SKM-1 (cell line): ENCODE results near the gene ZNF462.

Experiments used
- DNase-seq: peaks from one replicate; lab custom pipeline; 2025; ENCODE audit not compliant: unreplicated experiment; lab: John Stamatoyannopoulos, UW

Gene ZNF462

DNA sequence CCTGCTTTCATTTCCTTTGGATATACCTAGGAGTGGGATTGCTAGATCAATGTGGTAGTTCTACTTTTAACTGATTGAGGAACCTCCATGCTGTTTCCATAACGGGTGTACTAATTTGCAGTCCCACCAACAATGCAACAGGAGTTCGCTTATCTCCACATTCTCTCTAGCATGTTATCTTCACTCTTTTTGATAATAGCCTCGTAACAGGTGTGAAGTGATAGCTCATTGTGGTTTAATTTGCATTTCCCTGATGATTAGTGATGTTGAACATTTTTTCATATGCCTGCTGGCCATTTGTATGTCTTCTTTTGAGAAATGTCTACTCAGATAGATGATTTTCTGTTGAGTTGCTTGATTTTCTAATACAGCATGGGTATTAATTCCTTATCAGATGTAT lies 142.2 kb downstream of the ZNF462 start:
- DNase-seq, result no peak

DNA sequence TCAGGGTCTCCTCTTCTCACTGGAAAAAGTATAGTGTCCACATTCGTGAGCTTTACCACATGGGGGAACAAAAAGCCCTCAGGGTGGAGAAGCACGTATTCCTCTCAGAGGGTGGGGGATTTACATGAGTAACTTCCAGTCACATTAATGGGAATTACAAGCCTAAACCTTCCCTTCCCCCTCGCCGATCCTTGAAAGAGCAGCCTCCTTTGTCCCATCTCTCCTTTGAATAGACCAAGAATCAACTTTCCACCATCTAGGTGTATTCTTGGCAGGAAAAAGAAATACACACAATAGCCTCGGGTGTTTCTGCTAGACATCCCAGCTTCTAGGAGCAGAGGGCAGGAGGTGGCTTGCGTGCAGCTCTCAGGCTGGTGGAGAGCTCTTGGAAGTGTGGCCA lies 144.4 kb downstream of the ZNF462 start:
- DNase-seq, result no peak

DNA sequence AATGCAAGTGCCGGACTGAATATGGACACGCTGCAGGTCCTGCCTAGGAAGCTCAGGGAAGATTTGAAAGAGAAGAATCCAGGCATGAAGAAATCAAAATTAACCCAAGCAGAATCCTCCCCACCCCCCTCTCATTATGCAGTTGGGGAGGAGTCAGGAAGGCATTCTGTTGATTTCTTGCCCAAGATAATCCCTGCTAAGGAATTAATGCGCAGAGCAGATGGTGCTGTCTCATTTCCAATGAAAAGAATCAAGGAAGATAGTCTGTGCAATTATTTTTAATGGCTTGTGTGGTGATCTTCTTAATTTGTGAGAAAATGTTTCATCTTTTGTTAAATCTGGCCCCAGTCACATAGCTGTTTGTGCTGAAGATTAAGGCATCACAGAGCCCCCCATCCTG lies 145.0 kb downstream of the ZNF462 start:
- DNase-seq, result no peak

DNA sequence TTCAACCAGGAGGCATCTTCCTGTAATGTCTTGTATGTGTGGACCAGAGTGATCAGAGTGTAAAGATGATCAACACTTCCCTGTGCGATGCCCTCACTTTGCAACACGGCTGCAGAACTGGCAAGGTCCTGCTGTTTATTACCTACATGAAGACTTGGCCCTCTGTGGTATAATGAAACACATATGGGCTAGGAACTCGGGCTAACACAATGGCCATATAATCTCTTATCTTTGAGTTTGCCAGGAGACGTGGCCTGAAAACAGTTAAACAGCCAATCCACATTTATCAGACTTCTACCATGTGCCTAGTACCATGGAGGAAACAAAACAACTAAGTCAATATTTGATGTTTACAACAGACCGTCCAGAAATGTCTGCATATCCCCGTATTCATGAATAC lies 145.5 kb downstream of the ZNF462 start:
- no peak for DNase-seq

DNA sequence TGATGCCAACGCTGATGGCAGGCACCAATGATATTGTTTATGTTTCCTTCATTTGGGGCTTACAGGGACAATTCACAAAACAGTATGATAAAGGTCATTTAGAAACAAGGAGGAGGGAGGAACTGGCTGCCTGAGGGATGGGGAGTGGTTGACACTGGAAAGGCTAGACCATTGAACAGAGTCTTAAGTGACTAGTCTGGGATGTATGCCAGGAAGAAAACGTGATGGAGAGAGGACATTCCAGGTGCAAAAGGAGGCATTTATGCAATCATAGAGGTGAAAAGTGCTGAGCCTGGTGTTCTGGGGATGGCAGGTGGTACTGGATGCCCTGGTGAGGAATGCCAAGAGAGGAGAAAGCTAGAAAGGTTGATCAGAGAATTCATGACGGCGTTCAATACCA lies 153.4 kb downstream of the ZNF462 start:
- DNase-seq, result no peak

DNA sequence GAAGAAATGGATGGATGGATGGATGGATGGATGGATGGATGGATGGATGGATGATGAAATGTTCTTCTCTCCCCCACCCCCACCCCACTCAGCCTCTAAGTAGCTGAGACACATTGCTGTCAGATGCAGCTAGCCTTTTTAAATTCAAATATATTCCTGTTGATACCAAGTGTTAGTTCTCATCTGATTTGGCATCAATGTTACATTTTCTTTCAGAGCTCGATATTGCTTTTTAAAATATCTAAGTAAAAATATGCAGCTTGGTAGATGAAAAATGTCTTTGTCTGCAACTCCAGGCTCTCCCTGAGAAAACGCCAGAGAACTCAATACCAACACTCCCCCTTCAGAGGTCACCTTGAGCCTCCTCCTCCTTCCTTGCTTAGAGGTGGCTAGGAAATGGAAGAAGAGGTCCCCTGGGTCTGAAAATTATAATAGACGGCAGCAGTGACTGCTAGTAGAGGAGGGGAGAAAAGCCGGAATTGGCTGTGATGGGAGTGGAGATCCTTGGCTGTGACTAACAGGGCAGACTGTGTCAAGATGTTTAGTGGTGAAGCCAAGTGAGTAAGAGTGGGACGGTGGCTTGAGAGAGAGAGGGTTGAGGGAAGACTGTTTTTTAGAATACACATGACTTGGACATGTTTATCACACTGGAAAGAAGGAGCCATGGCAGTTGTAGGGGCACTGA lies 156.0 kb downstream of the ZNF462 start:
- DNase-seq, result no peak

DNA sequence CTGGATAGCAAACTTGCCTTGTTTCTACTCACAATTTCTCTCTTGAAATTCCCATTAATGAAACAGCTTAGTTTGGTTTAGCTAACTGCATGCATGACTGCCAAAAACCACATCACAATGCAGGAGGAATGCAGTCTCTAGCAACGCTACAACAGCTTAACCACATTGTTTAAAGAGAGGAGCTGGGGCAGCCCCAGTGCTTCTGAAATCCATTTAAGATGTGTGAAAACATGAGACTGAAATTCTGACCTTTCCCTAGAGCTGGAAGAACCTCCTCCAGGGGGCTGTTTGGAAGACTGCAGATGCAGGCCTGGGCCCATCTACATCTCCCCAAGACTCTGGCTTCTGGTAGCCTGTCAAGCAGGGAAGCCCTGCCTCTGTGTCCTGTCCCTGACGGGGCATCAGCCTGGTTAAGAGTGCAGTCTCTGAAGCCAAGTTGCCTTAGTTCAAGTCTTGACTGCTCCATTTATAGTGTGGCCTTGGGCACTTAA lies 157.1 kb downstream of the ZNF462 start:
- no peak for DNase-seq

DNA sequence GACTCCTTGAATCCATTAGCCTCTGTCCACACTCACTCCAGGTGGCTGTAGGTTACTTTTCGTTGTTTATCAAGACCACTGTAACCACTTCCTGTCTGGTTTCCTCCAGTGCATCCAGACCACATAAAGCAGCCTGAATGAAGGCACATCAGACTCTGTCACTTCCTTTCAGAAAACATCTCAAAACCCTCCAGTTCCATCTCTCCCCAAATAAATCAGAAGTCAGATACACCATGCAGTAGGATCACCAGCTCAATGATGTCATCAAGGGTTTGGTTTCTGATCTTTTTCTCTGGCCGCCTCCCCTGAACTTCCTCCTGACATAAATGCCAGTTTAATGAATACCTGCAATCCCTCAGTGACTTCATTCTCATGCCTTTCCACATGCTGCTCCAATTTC lies 161.2 kb downstream of the ZNF462 start:
- DNase-seq, result no peak

DNA sequence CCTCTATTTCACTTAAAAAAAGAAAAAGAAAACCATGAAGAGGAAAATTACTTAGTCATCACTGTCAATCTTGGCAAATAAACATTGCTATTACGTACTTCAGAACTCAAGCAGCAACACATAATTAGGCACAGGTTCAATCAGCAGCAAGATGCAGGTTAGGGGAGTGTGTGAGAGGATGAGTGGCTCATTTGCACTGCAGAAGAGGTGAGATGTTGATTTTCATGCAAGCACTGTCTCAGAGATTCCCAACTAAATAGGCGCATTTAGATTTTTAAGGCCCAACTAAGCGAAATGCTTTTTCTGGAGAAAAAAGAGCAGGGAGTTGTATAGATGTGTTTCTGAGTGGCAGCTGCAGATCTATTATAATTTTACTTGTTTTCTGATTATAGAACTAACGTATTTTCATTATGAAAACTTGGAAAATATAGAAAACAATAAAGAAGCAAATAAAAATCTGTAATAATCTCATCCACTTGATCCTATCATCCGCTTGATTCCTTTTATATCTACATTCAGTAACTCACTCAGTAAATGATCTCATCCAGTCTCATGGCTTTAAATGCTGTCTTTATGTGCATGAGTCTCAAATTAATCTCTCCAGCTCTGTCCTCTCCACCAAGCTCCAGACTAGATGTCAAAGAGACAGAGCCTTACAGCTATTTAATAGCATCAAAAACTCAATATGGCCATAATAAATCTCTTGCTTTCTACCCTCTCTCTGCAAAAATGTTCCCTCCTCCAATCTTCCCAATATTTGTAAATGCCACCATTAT lies 162.5 kb downstream of the ZNF462 start:
- no peak for DNase-seq

DNA sequence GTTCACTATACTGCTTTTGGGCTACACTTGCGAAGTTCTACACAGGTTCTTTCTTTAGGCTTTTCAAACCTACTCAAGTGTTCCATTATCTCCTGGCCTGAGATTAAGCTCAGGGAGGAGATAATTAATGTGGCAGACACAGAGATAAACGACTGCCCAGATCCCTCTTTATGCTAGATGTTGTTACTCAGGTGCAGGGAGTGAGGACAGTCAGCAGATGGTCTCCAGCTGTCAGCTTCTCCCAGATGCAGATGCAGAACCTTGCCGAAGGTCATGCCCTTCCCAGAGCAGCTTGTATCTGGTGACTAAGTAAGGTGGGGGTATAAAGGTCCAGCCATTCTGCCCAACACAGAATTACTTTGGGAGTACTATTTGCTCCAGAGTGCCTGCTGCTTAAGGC lies 166.2 kb downstream of the ZNF462 start:
- no peak for DNase-seq

DNA sequence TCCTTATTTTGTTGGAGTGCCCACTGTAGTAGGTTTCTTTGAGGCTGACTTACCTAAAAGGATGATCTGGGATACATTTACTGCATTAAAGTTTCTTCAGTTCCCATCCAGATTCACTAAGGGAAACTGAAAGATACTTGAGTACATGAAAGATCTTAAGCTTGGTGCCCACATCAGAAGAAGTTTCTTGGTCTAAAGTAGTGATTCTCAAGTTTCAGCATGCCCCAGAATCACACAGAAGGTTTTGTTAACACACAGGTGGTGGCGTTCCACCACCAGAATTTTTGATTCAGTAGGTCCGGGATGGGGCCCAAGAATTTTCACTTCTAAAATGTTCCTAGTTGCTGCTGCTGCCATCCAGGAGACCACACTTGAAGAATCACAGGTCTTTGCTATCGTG lies 171.0 kb downstream of the ZNF462 start:
- no peak for DNase-seq

DNA sequence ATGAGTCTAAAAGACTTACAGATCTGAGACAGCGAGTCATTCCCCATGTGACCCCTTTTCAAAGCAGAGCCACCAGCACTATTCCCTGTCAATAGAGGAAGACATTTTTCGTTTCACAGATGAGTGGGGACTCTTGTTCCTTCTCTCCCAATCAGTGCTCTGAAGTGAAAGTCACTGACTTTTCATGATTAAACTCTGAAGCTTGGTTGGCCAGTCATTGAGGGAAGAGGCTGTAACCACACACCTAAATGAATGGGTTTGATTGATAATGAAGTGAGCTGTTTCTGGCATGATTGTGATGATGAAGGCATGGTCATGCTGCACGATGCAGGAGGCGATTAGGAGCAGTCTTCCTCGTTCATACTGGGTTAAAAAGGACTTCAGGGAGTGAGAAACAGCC lies 171.9 kb downstream of the ZNF462 start:
- no peak for DNase-seq

DNA sequence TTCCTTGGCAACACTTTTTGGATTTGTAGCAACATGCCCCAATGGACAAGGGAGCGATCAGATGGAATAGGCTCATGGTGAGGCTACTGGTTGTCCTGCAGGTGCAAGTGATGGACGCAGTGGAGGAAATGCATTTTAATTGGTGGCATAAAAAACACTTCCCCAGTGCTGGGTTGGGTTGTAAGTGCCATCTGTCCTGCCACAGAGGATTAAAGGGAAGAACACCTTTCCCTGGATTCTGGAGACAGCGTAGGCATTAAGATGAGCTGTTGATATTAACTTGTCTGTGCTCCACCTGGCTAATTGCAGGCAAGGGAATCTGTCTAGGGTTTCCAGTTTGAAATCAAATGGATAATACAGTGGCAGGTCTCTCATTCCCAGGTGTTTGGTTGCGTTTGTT lies 173.4 kb downstream of the ZNF462 start:
- no peak for DNase-seq

DNA sequence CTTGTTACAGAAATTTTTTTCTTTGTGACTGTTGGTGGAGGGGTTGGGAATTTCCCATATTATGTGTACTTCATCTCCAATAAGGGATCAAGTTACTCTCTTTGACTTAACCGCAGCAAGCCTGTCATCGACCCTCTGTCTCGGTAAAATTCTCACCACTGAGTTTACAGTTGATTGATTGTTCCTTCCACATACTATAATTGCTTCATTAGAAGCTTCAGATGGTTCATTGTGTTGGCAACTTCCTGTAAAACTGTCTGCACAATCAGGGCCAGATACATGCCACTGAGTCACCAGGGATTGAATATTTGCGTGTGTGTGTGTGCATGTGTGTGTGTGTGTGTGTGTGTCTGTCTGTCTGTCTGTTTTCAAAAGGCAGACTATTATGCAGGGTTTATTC lies 176.6 kb downstream of the ZNF462 start:
- DNase-seq, result no peak

DNA sequence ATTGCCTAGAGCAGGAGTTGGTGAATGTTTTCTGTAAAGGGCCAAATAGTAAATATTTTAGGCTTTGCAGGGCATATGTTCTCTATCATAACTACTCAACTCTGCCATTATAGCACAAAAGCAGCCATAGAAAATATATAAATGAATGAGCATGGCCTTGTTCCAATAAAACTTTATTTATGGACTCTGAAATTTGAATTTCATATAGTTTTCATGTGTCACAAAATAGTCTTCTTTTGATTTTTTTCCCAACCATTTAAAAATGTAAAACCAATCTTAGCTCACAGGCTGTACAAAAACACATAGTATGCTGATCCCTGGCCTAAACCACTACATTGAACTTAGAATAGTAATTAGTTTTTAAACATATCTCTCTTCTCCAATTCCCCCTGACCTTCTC lies 179.6 kb downstream of the ZNF462 start:
- no peak for DNase-seq

DNA sequence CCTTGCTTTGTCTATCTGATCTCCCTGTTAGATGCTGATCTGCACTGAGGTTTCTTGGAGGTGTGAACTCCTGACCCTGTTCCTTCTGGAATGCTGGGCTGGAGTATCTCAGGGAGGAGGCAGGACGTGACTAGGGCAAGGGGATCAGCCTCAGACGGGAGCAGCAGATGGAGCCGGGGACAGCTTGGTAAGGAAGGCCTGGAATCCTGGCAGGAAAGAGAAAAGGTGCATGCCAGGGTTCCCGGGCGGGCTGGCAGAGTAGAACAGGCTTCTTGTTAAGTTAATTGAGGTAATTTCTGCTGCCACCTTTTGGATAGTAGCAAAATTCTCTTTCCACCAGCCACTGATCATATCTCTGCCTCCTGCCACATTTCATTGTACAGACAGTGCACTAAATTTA lies 180.9 kb downstream of the ZNF462 start:
- DNase-seq, result no peak

DNA sequence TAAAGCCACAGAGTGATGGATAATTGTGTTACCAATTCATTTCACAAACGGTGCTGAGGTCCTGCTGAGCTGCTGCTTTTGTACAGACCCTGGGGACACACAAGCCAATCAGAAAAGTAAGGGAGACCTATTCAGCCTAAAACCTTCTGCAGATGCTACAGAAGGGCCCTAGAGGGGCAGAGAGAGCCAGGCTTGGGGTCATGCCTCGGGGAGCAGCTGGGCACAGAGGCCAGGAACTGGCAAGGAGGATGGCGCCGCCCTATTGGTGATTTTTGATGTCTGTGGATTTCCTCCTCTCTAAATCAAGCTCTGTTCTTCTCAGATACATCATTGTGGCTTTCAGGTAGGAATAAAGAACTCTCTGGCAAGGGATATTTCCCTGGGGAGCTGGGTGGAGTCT lies 181.9 kb downstream of the ZNF462 start:
- DNase-seq, result no peak

DNA sequence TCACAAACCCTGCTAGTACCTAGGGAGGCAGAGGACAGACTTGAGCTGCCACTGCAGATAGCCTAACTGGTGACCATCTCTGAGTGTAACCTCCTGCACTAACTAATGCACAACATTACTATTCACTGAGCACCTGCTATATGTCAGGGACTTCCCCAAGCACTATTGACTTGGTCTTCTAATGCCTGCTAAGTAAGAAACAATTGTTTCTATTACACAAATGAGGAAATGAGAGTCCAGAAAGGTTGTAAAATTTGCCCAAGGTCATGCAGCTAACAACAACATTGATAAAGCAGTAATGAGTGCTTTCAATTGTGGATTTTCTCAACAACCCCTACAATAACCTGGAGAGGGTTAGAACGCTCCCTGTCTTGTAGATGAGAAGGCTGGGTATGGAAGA lies 183.7 kb downstream of the ZNF462 start:
- no peak for DNase-seq

DNA sequence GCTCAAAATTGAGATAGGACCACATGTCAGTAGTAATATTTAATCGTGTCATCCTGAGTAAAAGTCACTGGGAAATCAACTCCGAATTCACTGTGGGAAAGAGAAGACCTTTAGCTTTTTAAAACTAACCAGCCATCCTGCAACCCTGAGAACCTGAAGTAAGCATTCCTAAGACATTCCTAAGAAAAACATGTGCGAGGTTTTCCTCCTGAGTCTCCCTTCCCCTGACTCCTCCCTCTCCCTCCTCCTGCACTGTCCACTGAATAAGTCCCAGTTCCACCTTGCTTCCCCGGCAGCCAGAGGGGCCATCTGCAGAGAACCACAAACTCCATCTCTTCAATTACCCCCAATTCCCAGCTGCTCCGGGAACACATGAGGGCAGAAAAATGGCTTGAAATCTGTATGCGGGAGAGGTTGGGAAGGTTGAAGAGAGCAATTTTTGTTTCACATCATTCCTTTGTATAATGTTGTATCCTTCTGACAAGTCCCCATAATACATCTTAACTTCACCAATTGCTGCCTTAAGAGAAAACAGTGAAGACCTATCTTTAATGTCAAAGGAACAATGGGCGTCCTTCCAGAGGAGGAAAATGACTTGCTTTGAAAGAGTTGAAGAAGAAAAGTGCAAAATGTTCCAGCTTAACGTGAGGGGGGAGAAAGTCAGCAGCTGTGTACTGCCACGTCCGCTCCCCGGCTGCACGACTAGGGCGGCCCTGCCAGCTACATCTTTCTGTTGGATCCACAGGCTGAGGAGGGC lies 186.3 kb downstream of the ZNF462 start:
- DNase-seq, result no peak

DNA sequence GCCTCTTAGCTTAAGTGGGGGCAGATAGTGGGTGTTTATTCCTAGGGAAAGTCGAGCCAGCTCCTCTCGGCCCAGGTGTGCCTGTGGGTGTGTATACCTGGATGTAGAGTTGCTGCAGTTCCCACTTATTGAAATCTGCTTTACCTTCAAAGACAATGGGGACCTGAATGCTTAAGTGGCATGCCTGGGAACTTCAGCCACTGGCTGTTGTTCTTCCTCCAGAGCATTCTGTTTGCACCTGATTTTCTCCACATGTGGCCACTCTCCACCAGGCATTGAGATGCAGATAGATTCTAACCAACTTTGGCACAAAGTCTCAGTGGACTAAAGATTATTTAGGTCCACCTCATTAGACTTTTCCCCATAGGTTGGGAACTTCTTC lies 186.8 kb downstream of the ZNF462 start:
- no peak for DNase-seq

DNA sequence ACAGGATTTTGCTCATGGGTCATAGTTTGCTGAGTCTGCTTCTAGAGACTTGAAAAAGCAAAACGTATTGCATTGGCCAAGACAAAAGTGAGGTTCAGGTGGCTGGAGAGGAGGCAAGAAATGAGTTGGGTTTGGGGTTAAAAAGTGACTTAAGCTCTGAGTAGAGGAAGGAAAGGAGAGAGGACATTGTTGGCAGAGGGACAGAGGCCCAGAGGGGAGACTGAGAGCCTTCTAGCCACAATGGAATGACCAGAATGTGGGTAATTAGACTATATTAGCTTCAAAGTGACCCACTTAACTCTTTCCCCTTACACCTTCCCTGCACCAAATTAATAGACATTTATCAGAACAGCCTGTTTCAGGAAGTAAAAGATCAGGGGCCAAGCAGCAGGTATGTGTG lies 188.4 kb downstream of the ZNF462 start:
- no peak for DNase-seq

DNA sequence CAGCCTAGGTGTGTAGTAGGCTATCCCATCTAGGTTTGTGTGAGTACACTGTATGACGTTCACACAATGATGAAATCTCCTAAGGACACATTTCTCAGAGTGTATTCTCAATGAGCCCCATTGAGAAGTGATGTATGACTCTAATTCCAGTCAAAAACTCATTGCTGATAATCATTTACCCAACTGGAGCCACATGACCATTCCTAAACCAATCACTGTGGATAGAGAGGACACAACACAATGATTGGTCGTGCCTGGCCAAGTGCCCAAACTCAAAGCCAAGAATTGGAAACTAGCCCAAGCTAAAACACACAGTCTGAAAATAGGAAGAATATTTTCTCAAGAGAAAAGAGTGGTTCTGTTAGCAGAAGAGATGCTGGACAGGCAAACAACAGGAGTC lies 191.2 kb downstream of the ZNF462 start:
- DNase-seq, result no peak
